ENCODE measurements around the gene FLNB. TPM values are rescaled to one million over a fixed set of nuclear protein-coding genes. Genes with fewer than 3 reads are reported as not detected.

The FLNB gene
- 100 to 1,000 TPM; 212 to 221 TPM for total RNA-seq
- 86.0 TPM for polyA plus RNA-seq (2013, experiment 1 of 2)
- polyA plus RNA-seq (2013, experiment 2 of 2): 96.0 TPM
- long read RNA-seq, experiment 1, partial matches to known transcripts: 61 of 89 reads
- long read RNA-seq, experiment 1, other reads (novel, unspliced or antisense): 28 of 89 reads
- long read RNA-seq, experiment 2, full-length matches to known transcripts: 70 of 360 reads
- long read RNA-seq, experiment 2, partial matches to known transcripts: 236 of 360 reads
- long read RNA-seq, experiment 2, other reads (novel, unspliced or antisense): 54 of 360 reads
- long read RNA-seq, experiment 3, full-length matches to known transcripts: 10 of 151 reads
- long read RNA-seq, experiment 3, partial matches to known transcripts: 118 of 151 reads
- long read RNA-seq, experiment 3, other reads (novel, unspliced or antisense): 23 of 151 reads
- long read RNA-seq, experiment 4, partial matches to known transcripts: 3 of 10 reads
- long read RNA-seq, experiment 4, other reads (novel, unspliced or antisense): 7 of 10 reads

GRCh38 chr3:58008141-58009025, at the start of gene FLNB:
FLNB (plus strand) TSS chr3:58008422; CDS start chr3:58008565, 143 bp downstream.
- Histone ChIP-seq H3K36me3 (ENCODE audit: control insufficient read depth, insufficient read depth, low read length) (peaks cover 23% of the 10 kb centered on the region), H3K4me1 (ENCODE audit: control insufficient read depth, insufficient read depth, low read length) (peaks cover 3% of the 10 kb centered on the region), H3K27me3 (ENCODE audit: control insufficient read depth, insufficient read depth, low read length, poor library complexity, severe bottlenecking) (no peaks in the 10 kb centered on the region), H3K27ac (ENCODE audit: low read depth, low read length) (no peak within 1 kb of the TSS), H3K4me3 (ENCODE audit: low read length) (peak within 1 kb of the TSS; percentile 94), H3K9ac (ENCODE audit: extremely low read depth, low read length, poor library complexity, severe bottlenecking) (peak within 1 kb of the TSS; percentile 91), H3K9me3 (ENCODE audit: control insufficient read depth, low read length) (no peaks in the 10 kb centered on the region)
- Mint-ChIP-seq H3K4me1 (peaks cover 32% of the 10 kb centered on the region), H3K36me3 (ENCODE audit: low read depth) (no peaks in the 10 kb centered on the region), H3K27ac (peak within 1 kb of the TSS; percentile 94), H3K9me3 (no peaks in the 10 kb centered on the region), H3K27me3 (ENCODE audit: insufficient read depth) (no peaks in the 10 kb centered on the region), H3K4me3 (peak within 1 kb of the TSS; percentile 96)
- 0% methylated on average over 39 to 91 of the region's 91 CpGs for WGBS, 2 experiments (ENCODE audit: insufficient coverage in 1 of 2, insufficient read length in 1 of 2)
- DNase-seq: peak; percentile 96
- TF ChIP-seq CTCF (conservative IDR thresholded peaks at IDR 0.05): peak; percentile 72

GRCh38 chr3:57958642-57959422, 49.4 kb upstream of the FLNB start:
- Mint-ChIP-seq H3K36me3 (ENCODE audit: low read depth) (no peaks in the 10 kb centered on the region), H3K27me3 (ENCODE audit: insufficient read depth) (no peaks in the 10 kb centered on the region), H3K27ac (no peak overlapping the region), H3K4me3 (no peak overlapping the region), H3K4me1 (no peaks in the 10 kb centered on the region), H3K9me3 (no peaks in the 10 kb centered on the region)
- peak; percentile 34 for TF ChIP-seq CTCF (conservative IDR thresholded peaks at IDR 0.05)
- H3K27ac ChIP-seq (ENCODE audit: low read depth, low read length): no peak overlapping the region
- no peak overlapping the region for H3K4me3 ChIP-seq (ENCODE audit: low read length)
- DNase-seq: no peak
- H3K36me3 ChIP-seq (ENCODE audit: control insufficient read depth, insufficient read depth, low read length): no peaks in the 10 kb centered on the region
- no peaks in the 10 kb centered on the region for H3K4me1 ChIP-seq (ENCODE audit: control insufficient read depth, insufficient read depth, low read length)
- H3K9me3 ChIP-seq (ENCODE audit: control insufficient read depth, low read length): no peaks in the 10 kb centered on the region
- no peaks in the 10 kb centered on the region for H3K27me3 ChIP-seq (ENCODE audit: control insufficient read depth, insufficient read depth, low read length, poor library complexity, severe bottlenecking)
- 87 to 92% methylated on average over 4 to 13 of the region's 13 CpGs for WGBS, 2 experiments (ENCODE audit: insufficient coverage in 1 of 2, insufficient read length in 1 of 2)
- H3K9ac ChIP-seq (ENCODE audit: extremely low read depth, low read length, poor library complexity, severe bottlenecking): no peak overlapping the region
